Measurements from ENCODE around the gene RTTN. TPM values are rescaled to one million over a fixed set of nuclear protein-coding genes. Genes with fewer than 3 reads are reported as not detected.

The RTTN gene
- total and polyA plus RNA-seq, 2 experiments from 2014 or later: 7.2 to 31.0 TPM

DNA sequence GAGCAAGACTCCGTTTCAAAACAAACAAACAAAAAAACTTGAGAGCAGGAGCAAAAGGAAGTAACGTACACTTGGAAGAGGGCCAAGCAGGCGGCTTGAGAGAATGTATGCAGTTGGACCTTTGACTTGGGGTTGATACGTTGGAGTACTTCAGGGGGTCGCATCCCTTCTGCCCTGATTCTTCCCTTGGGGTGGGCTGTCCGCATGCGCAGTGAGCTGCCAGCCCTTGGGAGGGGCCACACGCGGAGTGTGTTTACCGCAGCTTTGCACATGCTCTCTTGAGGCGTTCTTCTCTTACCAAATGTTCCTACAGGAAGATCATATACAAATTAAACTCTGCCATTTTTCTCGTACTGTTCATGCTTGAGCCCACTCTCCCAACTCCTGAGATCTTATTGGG, 45.3 kb upstream of the RTTN start:
- no peaks in the 10 kb centered on the region for H3K4me1 Mint-ChIP-seq

More for the DNA sequence above, 45.3 kb upstream of the RTTN start:
- no peak overlapping the region for H3K4me3 ChIP-seq
- H3K27ac Mint-ChIP-seq: no peak overlapping the region
- no peaks in the 10 kb centered on the region; the same call in 2 of the 3 replicates for H3K9me3 Mint-ChIP-seq
- H3K4me3 Mint-ChIP-seq: no peak overlapping the region
- no peak overlapping the region for H3K4me2 ChIP-seq
- no peak overlapping the region for H3K27ac ChIP-seq (ENCODE audit: low read depth)
- H3K79me2 ChIP-seq (replicated peaks; ENCODE audit: insufficient read depth): no peaks in the 10 kb centered on the region
- no peaks in the 10 kb centered on the region for H3K27me3 ChIP-seq (ENCODE audit: insufficient read depth)
- H3K36me3 ChIP-seq (ENCODE audit: insufficient read depth): no peaks in the 10 kb centered on the region
- no peak for TF ChIP-seq REST (IDR thresholded peaks at IDR 0.05; ENCODE audit: unreplicated experiment)
- no peak for TF ChIP-seq ZNF114 (CRISPR knock-in tag; IDR thresholded peaks at IDR 0.05)
- no peak for TF ChIP-seq EZH2 (IDR thresholded peaks at IDR 0.05; ENCODE audit: low read depth, unreplicated experiment)
- TF ChIP-seq, protein P1, sequence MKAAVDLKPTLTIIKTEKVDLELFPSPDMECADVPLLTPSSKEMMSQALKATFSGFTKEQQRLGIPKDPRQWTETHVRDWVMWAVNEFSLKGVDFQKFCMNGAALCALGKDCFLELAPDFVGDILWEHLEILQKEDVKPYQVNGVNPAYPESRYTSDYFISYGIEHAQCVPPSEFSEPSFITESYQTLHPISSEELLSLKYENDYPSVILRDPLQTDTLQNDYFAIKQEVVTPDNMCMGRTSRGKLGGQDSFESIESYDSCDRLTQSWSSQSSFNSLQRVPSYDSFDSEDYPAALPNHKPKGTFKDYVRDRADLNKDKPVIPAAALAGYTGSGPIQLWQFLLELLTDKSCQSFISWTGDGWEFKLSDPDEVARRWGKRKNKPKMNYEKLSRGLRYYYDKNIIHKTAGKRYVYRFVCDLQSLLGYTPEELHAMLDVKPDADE (IDR thresholded peaks at IDR 0.05): no peak
- no peak for TF ChIP-seq ZNF331 (CRISPR knock-in tag; IDR thresholded peaks at IDR 0.05; ENCODE audit: low read depth)
- no peak for TF ChIP-seq JUNB (IDR thresholded peaks at IDR 0.05; ENCODE audit: unreplicated experiment)
- TF ChIP-seq POLR2AphosphoS5 (IDR thresholded peaks at IDR 0.05; ENCODE audit: low read depth): no peak
- TF ChIP-seq NANOG (IDR thresholded peaks at IDR 0.05; ENCODE audit: borderline replicate concordance): no peak
- no peak for TF ChIP-seq EZH2phosphoT487 (IDR thresholded peaks at IDR 0.05; ENCODE audit: unreplicated experiment)
- TF ChIP-seq CTCF (conservative IDR thresholded peaks at IDR 0.05; ENCODE audit: low read depth in 2 of 2): no peak
- TF ChIP-seq STAT1 (IDR thresholded peaks at IDR 0.05; ENCODE audit: unreplicated experiment): no peak
- no peak for TF ChIP-seq CREB1 (CRISPR knock-in tag; IDR thresholded peaks at IDR 0.05; ENCODE audit: low read depth)
- no peak for TF ChIP-seq ZNF462 (CRISPR knock-in tag; IDR thresholded peaks at IDR 0.05)
- H3K36me3 Mint-ChIP-seq (ENCODE audit: low read depth): no peaks in the 10 kb centered on the region
- no peaks in the 10 kb centered on the region for H3K9me2 ChIP-seq (ENCODE audit: insufficient read depth)
- ATAC-seq (no peak), DNase-seq (ENCODE audit: low spot score) (no peak)
- no peaks in the 10 kb centered on the region for H3K4me1 ChIP-seq (ENCODE audit: insufficient read depth)
- H4K20me1 ChIP-seq (replicated peaks; ENCODE audit: insufficient read depth): no peaks in the 10 kb centered on the region
- H3F3A ChIP-seq (replicated peaks; ENCODE audit: low read depth): no peaks in the 10 kb centered on the region
- H2AFZ ChIP-seq: no peak overlapping the region
- H3K27me3 Mint-ChIP-seq (ENCODE audit: insufficient read depth, low read depth, poor library complexity): no peaks in the 10 kb centered on the region

All from GM23338 (cell line).